NT2/D1 (cell line): ENCODE data around the gene TANK.

ENCODE experiments used
- DNase-seq: peaks from one replicate; pipeline ENCODE4 v3.0.0-alpha.2; 2011; ENCODE audit warnings: low read depth, low spot score
- H3K27me3 ChIP-seq: 2 replicates; pipeline ENCODE4 v1.6.0; 2011; ENCODE audit warnings: mild to moderate bottlenecking; ENCODE audit not compliant: insufficient read length, insufficient read depth
- H3K36me3 ChIP-seq: 2 replicates; pipeline ENCODE4 v1.6.1; 2011; ENCODE audit warnings: mild to moderate bottlenecking, low read length, mixed read lengths; ENCODE audit not compliant: insufficient read depth, insufficient read length
- H3K4me1 ChIP-seq: 2 replicates; pipeline ENCODE4 v1.5.1; 2011; ENCODE audit not compliant: insufficient read depth, insufficient read length
- H3K4me3 ChIP-seq: 2 replicates; pipeline ENCODE4 v1.5.1; 2011; ENCODE audit warnings: low read depth; ENCODE audit not compliant: insufficient read length
- H3K9ac ChIP-seq: 2 replicates; pipeline ENCODE4 v1.6.0; 2011; ENCODE audit warnings: low read depth; ENCODE audit not compliant: insufficient read length
- H3K9me3 ChIP-seq: 2 replicates; pipeline ENCODE4 v1.5.1; 2011; ENCODE audit warnings: mild to moderate bottlenecking, low read length; ENCODE audit not compliant: insufficient read depth
- SUZ12 ChIP-seq: IDR thresholded peaks from 2 replicates; pipeline ENCODE4 v1.6.1; 2011; ENCODE audit not compliant: insufficient read length, insufficient read depth; ENCODE audit errors: extremely low read depth
- YY1 ChIP-seq: IDR thresholded peaks from 2 replicates; pipeline ENCODE4 v1.6.1; 2011; ENCODE audit not compliant: insufficient read length, insufficient read depth
- ZNF274 ChIP-seq: IDR thresholded peaks from 2 replicates; pipeline ENCODE4 v1.6.1; 2011; ENCODE audit warnings: mild to moderate bottlenecking, low read depth, low read length

Gene TANK

DNA sequence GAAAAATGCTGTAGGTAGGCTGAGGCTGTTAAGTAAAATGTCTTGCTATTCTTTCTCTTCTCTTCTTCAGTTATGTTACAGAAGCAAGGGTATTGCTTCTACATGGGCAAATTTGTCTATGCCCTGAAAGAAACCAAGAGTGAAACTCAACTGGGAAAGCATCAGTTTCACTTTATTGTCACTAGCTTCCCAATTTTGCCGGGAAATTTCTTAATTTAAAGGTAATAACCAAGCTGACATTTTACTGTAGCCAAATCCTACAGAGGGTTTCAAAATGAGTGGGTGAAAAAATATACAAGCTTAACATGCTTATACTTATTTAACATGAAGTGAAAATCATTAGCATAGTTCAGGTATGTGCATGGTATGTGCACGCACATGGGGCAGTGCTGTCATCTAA is 3.2 kb downstream of the TANK start:
- no peaks in the 10 kb centered on the region for H3K9me3 ChIP-seq
- DNase-seq = no peak
- TF ChIP-seq ZNF274 (no peak), SUZ12 (no peak), YY1 (no peak)
- no peak overlapping the region for H3K9ac ChIP-seq
- no peaks in the 10 kb centered on the region for H3K27me3 ChIP-seq
- H3K4me3 ChIP-seq = no peak overlapping the region
- no peaks in the 10 kb centered on the region for H3K4me1 ChIP-seq
- peaks cover 24% of the 10 kb centered on the region for H3K36me3 ChIP-seq

DNA sequence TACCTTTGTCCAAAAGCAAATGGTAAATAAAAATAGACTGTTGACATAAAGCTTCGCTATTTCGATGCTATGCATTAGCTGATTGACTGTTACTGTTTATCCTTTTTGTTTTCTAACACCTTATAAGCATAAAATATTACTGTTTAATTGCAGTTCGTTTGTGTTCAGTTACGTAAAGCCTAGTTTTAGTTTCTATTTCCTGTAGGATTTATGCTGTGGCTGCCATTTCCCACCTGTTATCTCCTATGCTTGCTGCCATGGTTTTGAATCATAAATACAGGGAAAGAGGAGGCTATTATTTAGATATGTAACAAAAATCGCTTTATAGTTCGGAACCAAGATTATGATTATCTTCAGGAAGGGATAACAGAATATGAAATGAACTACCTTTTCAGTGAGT is 3.9 kb downstream of the TANK start:
- peaks cover 24% of the 10 kb centered on the region for H3K36me3 ChIP-seq
- TF ChIP-seq ZNF274 (no peak), YY1 (no peak), SUZ12 (no peak)
- no peaks in the 10 kb centered on the region for H3K27me3 ChIP-seq
- H3K4me3 ChIP-seq = no peak overlapping the region
- DNase-seq = no peak
- no peaks in the 10 kb centered on the region for H3K9me3 ChIP-seq
- no peak overlapping the region for H3K9ac ChIP-seq
- H3K4me1 ChIP-seq = no peaks in the 10 kb centered on the region

DNA sequence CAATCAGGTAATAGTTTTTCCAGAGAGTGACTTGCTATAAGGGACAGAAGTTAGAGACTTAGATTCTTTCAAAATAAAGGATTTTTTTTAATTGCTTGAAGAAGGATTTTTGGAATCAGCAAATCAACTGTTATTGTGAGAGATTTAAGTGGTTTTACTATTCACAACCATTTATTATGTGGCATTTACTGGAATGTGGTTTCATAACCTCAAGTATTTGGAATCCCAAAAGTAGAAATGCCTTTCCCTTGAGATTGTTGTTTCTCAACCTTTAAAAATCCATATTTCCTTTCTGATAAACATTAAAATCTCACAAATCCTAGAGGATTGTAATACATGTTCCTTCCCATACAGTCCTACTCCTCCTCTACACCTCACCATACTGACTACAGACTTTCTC is 5.0 kb downstream of the TANK start:
- no peak overlapping the region for H3K9ac ChIP-seq
- DNase-seq = no peak
- no peak overlapping the region for H3K4me3 ChIP-seq
- H3K36me3 ChIP-seq = peaks cover 24% of the 10 kb centered on the region
- H3K4me1 ChIP-seq = no peaks in the 10 kb centered on the region
- no peaks in the 10 kb centered on the region for H3K27me3 ChIP-seq
- no peaks in the 10 kb centered on the region for H3K9me3 ChIP-seq
- TF ChIP-seq SUZ12 = no peak
- TF ChIP-seq ZNF274 = no peak
- TF ChIP-seq YY1 = no peak

DNA sequence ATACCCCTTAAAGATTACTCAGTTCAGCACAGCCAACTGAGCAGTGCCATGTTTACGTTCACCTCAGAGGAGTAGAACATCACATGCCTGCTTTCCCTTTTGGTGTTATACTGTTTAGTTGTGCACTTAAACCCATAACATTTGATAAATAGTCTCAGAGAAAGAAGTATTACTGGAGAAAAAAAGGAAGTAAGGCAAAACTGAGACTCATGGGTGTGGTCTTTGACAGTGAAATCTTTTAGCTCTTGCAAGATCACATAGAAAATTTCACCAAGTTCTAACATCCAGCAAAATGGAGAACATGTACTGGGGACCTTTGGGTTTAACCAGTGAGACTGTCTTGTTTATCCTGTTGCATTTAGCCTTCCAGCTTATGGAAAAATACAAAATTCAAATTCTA is 5.6 kb downstream of the TANK start:
- TF ChIP-seq SUZ12 (no peak), YY1 (no peak), ZNF274 (no peak)
- H3K4me1 ChIP-seq = no peaks in the 10 kb centered on the region
- no peak overlapping the region for H3K4me3 ChIP-seq
- H3K36me3 ChIP-seq = peaks cover 24% of the 10 kb centered on the region
- no peaks in the 10 kb centered on the region for H3K9me3 ChIP-seq
- no peak overlapping the region for H3K9ac ChIP-seq
- no peak for DNase-seq
- H3K27me3 ChIP-seq = no peaks in the 10 kb centered on the region

DNA sequence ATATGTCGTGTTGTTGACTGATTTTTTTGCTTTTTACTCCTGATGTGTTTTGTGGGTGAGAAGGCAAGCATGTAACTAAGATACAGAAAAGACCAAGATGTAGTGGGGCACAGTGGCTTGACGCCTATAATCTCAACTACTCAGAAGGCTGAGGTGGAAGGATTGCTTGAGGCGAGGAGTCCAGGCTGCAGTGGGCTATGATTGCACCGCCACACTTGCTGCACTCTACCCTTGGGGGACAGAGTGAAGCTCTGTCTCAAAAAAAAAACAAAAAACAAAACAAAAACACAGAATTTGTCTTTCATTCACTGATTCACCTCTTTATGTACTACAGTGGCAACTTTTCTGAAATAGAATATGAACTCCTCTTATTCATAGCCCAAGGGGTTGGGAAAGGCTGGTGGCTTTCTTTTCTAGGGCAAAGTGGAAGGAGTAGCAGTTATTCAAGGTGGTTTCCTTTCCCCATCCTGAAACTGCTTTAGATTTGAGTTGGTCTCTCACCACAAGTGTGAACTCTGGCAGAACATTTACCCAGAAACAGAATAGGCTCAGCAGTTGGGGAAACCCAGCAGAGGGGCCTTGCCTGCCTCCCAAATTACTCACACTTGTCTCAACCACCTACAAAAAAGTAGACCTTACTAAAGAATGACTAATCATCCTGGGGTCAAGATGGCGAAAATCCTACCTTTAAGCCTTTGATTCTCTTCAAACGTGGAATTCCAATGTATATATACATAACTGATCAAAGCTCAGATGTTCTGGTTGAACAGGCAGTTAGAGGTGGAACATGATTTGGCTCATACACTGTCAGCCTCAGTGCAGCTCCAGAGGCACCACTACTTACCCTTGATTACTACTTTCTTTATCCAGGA is 6.5 kb downstream of the TANK start:
- Histone ChIP-seq H3K4me1 (no peaks in the 10 kb centered on the region), H3K4me3 (no peak overlapping the region), H3K27me3 (no peaks in the 10 kb centered on the region), H3K9me3 (no peaks in the 10 kb centered on the region), H3K9ac (no peak overlapping the region), H3K36me3 (peaks cover 24% of the 10 kb centered on the region)
- TF ChIP-seq ZNF274 (no peak), YY1 (no peak), SUZ12 (no peak)
- DNase-seq = no peak

DNA sequence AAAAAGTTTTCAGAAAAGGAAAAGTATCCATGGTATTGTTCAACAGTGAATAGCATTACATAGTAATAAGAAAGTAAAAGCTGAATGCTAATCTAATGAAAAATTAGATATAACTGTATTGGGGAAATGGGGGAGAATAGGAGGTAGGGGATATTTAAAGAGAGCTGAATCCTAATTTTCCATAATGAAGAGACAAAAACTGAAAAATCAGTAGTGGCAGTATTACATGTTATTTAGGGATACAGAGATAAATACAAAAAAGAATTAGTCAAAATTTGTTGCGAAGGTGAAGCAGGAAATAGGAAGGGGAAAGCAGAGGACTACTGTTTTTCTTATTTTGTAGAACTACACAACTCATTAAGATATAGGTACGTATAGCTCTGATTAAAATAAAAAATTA is 9.1 kb downstream of the TANK start:
- Histone ChIP-seq H3K9me3 (no peaks in the 10 kb centered on the region), H3K9ac (no peak overlapping the region), H3K36me3 (peaks cover 16% of the 10 kb centered on the region), H3K4me3 (no peak overlapping the region), H3K27me3 (no peaks in the 10 kb centered on the region), H3K4me1 (no peaks in the 10 kb centered on the region)
- no peak for DNase-seq
- TF ChIP-seq SUZ12 (no peak), YY1 (no peak), ZNF274 (no peak)

DNA sequence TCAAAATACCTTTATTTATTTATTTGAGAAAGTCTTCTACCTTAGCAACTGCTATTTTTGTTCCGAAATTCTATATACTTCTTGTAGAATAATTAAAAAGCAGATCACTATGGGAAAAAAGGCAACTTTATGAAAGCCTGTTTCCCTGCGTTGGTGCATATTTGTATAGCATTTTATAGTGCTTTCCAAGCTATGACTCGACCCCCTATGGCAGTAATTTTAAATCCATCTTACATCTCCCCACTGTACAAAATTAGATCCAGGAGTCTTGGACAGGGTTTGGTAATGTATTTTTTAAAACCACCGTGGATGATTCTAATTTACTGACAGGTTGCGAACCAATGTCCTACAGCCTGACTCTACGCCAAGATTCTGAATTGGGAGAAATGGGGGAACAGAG is 10.1 kb downstream of the TANK start:
- Histone ChIP-seq H3K9ac (no peak overlapping the region), H3K4me1 (no peaks in the 10 kb centered on the region), H3K36me3 (peaks cover 15% of the 10 kb centered on the region), H3K9me3 (no peaks in the 10 kb centered on the region), H3K27me3 (no peaks in the 10 kb centered on the region), H3K4me3 (no peak overlapping the region)
- TF ChIP-seq ZNF274 (no peak), SUZ12 (no peak), YY1 (no peak)
- no peak for DNase-seq
